Stimulated activated CD8-positive, alpha-beta memory T cell treated with anti-CD3 and anti-CD28 coated beads, Interleukin-2, amount 100 ng/mL, for 48 hours (primary cell): ENCODE results near the gene KDM2A.
"Not testable (repeated sequence)": the region's sequence is repeated elsewhere in the genome, so short reads cannot be mapped to it uniquely, and the experiment has no call there.

ENCODE experiments used
- DNase-seq, 2 donors: peaks; one replicate each; pipeline ENCODE4 v3.0.0-alpha.2; 2020; ENCODE audit warnings: low read depth in 2 of 2

The KDM2A gene

DNA sequence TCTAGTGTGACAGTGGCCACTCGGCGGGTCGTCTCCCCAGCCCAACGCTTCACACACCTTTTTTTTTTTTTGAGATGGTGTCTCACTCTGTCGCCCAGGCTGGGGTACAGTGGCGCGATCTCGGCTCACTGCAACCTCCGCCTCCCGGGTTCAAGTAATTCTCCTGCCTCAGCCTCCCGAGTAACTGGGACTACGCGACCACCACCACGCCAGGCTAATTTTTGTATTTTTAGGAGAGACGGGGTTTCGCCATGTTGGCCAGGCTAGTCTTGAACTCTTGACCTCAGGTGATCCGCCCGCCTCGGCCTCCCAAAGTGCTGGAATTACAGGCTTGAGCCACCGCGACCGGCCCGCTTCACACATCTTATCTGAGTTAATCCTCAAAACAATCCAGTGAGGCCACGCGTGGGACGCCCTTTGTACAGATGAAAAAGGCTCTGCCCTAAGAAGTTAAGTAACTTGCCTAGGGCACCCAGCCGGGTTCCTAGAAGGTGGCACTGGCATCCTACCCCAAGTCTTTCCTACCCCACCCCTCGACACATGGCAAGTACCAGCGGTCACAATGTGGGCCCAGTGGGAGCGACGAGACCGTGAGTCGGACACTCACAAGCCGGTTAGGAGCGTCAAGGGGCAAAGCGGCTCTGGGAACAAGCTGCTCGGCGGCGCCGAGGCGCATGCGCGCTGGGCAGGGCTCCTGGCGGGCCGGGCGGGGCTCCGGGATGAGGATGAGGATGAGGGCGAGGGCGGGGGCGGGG, 142.0 kb downstream of the KDM2A start:
- not testable (repeated sequence) for DNase-seq

DNA sequence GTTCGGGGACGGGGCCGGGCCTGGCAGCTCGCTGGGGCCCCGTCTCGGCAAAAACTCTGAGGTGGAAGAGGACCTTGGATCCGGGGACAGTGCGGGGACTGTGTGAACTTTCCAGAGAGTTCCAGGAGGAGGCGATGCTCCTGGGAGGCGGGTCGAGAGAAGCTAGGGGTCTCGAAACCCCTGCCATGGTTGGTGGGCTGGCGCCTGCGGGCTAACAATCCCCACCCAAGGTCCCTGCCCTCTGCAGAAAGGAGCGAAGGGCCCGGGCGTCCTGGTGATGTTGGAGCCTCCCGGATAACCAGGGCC, 142.5 kb downstream of the KDM2A start:
- no peak for DNase-seq

DNA sequence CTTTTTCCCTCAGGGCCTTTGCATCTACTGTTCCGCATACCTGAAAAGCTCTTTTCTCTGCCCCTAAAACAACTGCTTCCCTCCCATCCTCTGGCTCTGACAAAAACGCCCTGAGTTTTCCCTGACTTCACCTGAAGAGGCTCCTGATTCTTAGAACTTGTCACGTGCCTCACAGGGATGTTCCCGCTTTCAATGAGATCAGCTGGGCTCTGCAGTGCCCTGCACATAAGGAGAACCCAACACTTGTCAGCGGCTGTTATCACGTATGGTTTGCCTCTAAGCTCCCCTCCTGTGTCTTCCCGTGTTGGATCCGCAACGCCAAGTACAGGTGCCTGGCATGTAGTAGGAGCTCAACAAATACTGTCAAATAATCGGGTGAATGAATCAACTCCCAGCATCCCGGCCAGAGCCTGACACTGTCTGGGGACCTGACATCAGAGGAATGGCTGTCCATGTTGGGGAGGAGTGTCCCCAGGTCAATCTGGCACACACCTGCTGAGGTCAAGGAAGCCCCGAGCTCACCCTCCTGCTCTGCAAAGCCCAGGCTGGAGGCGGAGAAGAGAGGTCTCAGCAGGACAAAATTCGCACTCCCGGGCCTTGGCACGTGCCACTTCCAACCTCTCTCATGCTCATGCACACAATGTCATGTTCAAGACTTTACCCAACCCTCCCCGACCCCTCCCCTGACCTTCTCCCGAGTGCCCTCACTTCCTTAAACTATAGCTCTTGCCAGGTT, 143.1 kb downstream of the KDM2A start:
- DNase-seq, result no peak

DNA sequence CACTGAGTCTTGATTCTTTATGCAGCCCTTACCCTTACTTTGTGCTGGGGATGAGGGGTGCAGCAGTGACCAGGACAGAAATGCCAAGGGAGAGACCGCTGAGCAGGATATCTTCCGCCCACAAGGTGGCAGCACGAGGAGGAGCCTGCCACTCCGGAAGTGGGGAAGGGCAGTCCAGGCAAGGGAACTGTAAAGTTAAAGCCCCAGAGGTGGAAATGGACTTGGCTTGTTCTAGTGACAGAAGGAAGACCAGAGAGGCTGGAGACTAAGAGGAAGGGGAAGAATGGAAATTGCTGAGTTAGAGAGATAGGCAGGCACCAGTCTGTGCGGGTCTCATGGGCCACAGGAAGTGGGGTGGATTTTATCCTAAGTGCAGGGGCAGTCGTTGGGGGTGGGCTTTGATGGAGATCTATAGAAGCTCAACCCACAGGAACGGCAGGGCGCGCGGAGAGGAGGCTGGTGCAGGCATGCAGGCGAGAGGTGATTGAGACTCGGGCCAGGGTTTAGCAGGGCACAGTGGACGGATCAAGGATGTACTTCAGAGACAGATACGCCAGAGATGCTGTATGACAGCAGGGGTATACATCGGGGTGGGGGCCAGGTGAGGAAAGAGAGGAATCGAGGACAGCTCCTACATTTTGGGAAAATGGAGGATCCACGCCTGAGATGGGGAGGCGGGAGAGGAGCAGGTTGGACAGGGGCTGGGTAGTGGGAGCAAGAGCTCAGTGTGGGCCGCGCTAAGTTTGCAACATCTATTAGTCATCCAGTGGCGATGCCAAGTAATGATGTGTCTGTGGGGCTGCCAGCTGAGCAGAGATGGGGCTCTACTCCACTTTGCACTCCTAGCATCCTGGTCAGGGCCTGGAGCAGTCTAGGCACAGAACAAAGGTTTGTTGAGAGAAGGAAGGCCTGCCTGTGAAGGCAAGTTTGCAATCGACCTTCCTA, 143.9 kb downstream of the KDM2A start:
- DNase-seq, result peak; percentile 66 to 72

DNA sequence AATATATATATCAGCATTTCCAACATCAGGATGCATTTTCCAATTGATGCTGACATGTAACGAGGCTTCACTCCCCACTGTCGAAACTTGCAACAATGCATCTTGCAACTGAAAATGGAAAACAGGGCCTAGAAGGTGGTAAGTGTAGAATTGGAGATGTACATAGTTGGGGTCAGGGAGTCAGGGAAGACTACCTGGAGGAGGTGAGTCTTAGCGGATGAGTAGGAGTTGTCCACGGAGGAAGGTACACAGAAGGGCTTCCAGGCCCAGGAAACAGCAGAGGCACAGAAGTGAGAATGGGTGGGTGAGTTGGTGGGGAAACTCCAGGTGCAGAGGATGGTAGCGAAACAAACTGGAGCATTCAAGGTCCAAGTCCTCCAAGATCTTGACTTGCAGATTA, 145.2 kb downstream of the KDM2A start:
- no peak for DNase-seq

DNA sequence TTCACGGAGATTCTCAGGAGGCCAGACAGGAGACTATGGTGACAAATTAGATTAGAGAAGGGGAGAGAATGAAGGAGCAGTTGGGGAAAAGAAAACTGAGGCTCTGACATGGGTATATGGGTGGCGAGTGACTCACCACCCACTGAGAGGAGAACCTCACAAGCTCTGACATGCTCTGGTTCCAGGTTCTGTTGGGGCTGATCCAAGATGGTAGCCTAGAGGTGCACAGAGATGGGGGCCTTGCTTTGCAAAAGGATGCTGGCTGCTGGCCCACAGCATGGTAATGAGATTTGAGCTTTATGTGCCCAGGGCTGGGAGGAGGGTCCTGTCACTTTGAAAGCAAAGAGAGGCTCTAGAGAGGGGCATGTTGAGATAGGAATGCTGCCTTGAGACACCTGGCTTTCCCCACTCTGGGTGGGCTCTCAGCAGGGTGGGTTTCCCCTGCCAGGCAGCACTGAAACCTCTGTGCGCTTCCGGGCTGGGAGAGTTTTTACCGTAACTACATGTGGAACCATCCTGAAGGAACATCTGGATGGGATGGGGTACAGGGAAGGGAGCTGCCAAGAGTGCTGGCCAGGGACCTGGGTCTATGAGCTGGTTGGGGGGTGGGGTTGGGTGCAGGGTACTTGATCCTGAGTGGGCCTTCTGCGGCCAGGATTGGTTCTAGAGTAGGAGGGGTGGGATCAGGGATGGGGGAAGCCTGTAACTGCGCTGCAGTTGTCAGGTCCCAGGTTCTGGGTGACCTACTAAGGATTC, 146.0 kb downstream of the KDM2A start:
- DNase-seq, result no peak

DNA sequence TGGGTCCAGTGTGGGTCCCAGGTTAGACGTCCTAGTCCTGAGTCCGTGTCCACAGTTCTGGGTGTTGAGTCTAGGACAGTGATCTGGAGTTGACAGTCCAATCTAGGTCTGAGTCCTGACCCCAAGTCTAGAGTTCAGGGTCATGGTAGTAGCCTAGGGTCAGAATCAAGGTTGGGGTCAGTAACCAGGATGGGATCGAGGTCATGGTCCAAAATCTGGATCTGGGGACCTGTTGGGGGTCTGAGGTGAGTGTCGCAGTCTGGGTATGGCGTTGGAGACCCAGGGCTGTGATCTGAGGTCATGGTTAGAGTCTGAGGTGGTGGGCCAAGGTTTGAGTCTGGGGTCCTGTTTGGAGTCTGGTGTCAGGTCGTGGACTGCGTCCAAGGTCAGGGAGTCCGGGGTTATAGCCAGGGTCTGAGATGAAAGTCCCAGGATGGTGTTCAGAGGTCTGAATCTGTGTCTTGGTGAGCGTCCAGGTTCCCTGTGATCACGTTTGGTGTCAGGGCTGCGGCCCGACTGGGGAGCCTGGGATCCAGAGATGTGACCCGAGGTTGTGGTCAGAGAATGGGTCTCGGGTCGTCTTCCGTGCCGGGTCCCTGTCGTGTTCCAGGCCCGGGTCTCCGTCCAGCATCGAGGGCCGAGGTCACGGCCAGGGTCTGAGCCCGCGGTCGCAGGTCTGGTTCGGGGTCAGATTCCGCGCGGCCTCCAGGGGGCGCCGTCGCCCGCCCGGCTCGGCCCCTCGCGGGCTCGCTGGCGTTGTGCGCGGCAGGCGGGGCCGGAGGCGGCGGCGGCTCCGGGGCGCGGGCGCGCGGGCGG, 146.8 kb downstream of the KDM2A start:
- DNase-seq, result peak; percentile 72 to 76

DNA sequence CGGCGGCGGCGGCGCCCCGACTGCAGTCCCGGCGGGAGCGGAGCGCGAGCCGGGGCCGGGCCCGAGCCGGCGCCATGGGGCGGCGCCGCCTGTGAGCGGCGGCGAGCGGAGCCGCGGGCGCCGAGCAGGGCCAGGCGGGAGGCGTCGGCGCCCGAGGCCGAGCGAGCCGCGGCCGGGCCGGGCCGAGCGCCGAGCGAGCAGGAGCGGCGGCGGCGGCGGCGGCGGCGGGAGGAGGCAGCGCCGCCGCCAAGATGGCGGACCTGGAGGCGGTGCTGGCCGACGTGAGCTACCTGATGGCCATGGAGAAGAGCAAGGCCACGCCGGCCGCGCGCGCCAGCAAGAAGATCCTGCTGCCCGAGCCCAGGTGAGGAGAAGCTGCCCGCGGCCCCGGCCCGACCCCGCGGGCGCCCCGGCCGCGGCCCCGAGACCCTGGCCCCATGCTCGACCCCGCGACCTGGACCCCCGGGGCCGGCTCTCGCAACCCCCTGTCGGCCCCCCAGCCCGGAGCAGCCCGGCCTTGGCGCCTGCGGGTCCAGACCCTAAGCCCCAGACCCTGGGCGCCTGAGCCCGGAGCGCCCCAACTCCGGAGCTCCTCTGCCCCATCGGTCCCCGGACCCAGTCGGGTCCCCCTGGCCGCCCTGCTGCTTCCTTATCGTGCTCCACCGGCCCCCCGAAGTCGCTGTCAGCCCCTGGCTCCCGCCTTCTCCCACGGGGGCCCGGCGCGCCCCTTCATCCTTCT, 147.6 kb downstream of the KDM2A start, which contains the start of gene GRK2:
GRK2 (plus strand) TSS at position 25 of the 739 bp plus-strand sequence; CDS start at position 252, 227 bp downstream.
- DNase-seq, result no peak

DNA sequence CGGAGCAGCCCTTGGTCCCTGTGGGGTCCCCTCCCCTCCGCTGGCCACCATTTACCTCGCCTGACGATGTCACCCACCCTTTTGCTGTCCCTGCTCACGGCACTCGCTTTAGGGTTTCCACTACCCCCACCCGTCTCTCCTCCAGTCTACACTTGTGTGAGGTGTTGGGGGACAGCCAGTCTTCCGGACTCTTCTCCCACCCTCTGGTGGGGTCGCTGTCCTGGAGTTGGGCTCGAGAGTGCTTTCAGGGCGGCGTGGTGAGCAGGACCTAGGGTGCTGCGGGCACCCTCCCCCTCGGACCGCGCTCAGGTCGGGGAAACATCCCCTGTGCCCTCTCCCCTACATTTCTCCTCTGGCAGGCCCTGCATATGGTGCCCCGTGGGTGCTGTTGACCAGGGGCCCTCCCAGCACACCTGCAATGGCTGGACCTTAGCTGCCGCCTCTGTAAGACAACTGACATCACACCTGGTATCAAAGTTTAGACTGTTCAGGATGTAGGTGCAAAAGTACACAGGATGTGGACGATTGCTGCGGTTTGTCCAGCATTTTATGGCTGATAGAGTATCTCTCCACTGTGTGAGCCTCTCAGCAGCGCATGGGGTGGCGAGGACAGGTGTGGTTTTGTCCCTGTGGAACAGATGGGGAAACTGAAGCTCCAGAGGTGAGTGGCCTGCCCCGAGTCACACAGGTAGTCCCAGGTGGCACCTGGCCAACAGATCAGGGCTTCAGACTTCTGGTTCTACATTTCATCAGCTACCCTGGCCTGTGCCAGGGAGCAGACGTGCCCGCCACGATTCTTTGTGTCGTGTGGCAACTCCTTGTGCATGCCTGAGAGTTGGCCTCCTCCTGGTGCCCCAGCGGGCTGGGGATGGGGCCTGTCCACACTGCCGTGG, 148.4 kb downstream of the KDM2A start:
- no peak for DNase-seq

DNA sequence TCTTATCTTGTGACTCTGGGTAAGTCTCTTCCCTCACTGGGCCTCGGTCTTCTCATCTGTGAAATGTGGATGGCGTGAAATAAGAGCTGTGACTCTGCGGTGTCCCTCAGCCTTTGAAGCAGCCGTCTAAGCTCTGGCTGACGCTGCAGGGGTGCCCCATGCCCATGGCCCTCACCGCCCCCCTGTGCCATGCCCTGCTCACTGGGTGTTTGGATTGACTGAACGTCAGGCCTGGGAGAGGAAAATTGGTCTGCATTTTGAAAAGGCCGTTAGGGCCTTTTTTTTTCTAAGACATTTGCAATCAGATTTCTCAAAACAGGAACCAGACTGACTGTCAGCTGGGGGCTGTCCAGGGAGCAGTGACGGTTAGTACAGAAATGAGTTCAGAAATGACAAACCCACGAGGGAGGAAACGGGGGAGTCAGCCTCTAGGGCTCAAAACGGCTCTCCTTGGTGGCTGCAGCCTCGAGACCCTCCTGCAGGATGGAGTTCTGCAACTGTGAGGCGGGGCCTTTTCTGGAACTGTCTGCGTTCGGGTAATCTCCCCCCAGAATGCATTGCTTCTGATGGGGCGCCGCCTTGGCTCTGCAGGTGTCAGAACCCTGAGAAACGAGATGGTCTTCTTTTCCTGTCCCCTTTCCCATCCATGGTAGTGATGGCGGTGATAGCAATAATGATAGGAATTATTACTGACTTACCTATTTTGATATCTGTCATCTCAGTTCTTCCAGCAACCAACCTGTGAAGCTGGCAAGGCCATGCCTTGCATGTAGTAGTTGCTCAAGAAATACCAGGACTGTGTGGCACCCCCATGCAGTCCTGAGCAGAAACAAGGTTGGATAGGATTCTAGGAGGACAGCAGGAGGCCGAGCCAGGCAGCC, 149.3 kb downstream of the KDM2A start:
- DNase-seq, result peak; percentile 52 to 65

DNA sequence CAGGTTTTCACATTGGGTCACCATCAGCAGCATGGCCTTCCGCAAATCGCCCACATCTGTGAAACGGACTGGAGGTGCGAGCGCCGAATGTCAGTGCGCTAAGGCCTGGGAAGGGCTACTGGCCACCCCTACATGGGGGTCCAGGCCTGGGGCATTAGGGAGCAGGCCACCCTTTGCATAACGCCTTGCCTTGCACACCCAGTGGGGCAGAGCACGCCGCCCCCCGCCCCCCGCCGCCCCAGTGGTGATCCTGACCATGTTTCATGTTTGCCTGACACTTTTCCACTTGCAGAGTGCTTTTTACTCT, 149.9 kb downstream of the KDM2A start:
- no peak for DNase-seq

DNA sequence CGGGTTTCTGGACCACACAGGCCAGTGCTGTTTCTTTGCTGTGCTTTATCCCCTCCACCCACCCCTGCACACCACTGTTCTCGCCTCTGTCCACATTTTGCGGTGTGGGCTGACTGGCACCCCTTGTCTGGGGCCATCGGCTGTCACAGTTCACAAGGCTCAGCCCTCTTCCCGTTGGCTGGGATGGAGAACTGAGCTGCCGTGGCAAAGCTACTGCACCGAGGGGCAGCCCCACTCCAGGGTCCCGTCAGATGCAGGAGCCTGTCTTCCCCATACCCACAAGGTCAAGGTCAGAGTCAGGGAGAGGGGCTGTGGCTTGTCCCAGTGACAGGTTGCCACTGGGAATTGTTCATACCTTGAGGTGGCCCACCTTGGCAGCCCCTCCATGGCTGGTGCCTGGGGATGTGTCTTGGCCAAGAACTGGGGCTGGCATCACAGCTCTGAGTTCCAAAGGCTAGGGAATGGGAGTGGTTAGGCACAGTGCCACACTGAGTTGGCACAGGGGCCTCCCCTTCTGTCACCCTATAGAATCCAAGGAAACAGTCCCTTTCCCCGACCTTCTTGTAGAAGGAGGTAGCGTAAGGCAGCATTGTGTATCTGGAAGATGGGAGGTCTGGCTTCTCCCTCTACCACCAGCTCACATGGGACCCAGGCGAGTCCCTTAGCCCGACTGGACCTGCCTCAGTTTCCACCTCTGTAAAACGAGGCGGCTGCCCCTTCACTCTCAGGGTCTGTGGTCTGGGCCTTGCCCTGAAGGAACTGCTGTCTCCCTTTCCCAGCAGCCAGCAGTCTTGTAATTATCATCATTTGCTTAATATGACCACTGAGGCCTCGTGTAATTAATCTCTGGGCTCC, 150.6 kb downstream of the KDM2A start:
- DNase-seq, result no peak

DNA sequence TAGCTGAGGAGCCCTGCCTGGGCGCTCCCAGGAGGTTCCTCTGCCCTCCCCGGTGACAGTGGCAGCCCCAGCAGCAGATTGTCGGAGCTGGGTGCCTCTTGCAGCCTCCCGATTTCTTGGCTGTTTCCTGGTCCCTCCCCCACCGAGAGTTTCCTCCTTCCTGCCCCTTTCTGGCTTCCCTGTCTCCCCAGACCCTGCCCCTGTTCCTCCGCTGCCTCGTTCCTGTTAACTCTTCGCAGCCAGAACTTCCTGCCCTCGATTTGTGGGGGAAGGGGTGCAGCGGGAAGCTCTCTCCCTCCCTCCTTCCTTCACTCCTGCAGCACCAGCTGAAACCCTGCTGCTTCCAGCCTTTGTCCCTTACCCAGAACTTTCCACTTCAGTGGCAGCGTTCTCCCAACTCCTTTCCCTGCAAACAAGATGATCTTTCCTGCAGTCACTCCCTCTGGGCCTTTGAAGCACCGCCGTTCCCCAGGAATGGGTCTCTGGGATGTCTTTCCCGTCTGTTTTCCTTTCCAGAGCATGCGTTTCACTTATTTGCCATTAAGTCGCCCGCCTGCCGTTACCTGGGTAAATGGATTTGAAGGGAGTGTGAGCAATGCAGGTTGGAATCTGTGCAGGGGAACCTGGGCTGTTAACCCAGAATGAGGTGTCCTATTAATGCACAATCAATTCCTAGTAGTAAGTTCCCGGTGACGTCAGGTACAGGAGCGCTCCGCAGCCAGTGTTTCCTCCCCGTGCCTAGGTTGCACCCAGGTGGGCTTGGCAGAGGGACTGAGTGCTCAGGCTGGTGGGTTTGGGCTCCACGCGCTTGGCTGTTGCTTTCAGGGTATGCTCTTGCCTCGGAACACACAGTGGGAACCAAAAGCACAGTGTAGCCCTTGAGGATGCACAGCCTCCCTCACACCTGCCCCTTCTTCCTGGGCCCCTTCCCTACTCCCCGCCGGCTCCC, 151.5 kb downstream of the KDM2A start:
- no peak for DNase-seq

DNA sequence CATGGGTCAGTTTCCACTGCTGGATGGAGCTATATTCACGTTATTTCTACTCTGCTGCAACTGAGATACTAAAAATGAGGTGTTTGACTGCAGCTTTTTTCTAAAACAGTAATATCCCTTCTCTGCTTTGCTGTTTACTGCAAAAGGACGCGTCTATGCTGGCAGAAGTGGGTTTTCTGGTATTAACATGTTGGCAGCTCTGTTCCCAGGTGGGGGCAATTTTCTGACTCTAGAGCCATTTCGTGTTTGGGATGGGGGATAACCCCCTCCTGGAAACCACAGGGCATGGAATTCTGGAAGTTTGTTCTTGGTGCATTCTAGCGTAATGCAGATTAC, 152.1 kb downstream of the KDM2A start:
- no peak for DNase-seq

DNA sequence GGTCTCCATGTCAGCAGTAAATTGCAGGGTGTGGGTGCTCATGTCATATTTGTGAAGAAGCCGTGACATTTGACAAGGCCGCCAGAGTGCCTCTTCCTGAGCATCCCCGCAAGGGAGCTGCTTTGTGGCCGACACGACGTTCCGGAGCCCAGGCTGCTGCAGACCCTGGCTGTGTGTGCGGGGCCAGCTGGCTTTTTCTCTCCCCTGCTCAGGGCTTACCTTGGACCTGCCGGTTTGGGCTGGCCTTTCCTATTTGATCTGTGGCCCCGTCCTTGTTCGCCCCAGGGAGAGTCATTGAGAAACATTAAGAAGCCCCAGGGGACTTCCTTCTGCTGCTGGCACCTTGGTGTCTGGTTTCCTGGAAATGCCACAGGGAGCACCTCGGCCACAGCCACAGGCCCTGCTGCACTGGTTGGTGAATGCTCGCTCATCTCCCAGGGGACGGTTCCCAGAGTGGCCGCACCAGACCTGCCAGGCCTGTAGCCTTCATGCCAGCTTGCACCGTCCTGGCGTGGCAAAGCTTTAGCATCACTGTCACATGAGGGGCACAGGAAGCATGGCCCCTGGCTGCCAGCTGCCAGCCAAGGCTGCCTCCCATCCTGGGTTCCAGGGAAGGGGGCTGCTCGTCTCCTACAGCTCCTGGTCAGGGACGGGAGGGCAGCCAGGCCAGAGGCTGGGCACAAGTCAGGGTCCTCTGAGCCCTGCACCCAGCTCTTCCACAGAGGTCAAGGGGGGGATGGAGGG, 152.7 kb downstream of the KDM2A start:
- DNase-seq, result peak; percentile 55
